Stimulated activated CD4-positive, alpha-beta T cell treated with anti-CD3 and anti-CD28 coated beads, Interleukin-12 subunit alpha, Interleukin-12 subunit beta, amount 100 ng/mL, for 24 hours (primary cell): Measurements from ENCODE around the gene MAP3K20.
"Not testable (repeated sequence)": the region's sequence is repeated elsewhere in the genome, so short reads cannot be mapped to it uniquely, and the experiment has no call there.

Source experiments
- DNase-seq, 2 experiments: peaks; one replicate each; pipeline ENCODE4 v3.0.0-alpha.2; 2020; ENCODE audit warnings: low read depth in 2 of 2

The MAP3K20 gene

DNA sequence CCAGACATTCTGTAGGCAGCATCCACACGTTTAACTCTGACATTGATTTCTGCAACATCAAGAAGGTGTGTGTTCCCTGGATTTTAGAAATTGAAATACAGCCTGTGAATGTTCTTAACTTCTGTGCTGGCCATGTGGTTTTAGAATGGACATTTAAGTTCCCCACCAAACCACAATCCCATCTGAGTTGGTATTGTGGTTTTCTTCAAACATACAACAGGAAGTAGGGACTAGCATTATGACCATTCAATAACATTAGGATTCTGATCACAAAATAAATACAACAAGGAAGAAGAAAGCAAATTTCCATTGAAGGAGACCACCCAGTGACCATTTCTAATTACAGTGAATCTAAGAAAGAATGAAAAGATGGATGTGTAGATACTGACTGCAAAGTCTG lies 51.2 kb downstream of the MAP3K20 start:
- no peak for DNase-seq

DNA sequence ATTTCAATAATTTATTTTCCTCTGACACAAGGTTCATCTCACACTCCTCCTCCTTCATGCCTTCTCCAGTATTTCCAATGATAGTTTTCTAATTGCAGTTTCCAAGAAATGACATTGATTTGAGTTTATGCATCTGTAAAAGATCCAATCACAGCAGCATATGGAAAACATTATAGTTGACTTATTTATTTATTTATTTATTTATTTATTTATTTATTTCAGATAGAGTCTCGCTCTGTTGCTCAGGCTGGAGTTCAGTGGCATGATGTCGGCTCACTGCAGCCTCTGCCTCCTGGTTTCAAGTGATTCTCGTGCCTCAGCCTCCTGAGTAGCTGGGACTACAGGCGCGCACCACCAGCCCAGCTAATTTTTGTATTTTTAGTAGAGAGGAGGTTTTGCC lies 52.5 kb downstream of the MAP3K20 start:
- not testable (repeated sequence) for DNase-seq

DNA sequence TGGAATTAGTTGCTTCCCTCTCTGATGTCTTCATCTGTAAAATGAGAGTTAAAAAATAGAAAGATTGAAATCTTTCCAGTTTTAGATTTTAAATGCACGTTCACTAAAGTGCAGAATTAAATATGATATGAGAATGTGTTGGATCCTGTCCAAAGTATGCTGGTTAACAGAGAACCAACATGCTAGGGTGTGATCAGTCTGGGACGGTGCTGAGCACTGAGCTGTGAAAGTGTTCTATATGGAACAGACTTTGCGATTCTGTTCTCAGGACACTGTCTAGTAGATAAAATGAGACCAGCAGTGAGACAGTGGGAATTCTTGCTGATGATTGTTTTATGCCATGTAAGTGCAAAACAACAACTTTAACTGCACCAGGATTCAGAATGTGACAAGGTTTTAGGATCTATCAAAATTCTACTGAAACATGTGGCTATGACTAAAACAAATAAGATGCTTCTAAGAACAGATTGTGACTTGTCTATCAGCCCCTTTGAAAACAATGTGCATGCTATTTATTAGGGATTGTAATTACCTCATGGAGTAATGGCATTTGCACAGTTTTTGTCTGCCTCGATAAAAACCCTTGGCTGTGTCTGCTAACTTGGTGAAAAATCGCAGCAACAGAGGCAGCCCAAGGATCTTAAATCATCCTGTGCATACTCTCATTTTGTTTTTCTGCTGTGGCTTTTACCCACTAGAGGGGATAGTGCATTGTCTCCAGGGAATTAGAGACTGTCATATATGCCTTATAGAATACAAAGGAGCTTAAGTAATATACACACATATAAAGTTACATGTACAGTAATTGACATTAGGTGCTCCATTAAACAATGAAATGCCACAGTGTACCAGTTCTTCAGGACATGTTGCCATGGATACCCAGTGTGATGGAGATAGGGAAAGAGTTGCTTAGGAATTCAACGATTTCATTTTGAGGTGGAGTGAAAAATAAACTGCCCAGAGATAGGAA lies 55.1 kb downstream of the MAP3K20 start:
- no peak for DNase-seq

DNA sequence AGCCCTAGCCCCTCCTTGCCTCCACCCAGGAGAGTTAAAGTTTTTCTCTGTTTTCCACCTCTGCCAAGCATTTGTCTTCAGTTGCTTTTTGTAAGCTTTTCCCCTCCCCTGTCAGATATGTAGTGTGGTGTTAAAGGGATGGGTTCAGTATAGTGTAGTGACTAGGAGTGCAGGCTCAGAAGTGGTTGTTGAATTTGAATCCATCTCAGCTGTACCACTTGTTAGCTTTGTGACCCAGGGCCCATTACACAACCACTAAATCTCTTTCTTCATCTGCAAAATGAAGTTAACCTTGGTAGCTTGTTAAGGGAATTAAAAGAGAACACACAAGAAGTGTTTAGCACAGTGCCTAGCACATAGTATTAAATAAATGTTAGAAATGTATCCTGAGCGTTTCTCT lies 56.9 kb downstream of the MAP3K20 start:
- no peak for DNase-seq

DNA sequence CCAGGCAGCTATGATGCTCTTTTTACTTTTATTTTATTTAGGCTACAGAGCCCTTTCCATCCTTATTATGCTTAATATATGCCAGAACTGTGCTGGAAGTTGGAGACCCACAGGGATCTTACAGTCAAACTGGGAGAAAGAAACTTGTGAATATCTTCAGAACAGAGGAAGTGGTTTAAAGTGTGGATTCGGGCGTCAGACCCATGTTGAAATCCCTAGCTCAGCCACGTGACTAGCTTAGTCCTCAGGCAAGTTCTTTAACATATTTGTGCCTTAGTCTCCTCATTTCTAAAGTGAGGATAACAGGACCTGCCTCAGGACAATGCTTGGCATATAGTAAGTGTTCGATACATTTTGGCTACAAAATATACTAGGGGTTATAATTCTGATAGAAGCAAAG lies 59.1 kb downstream of the MAP3K20 start:
- DNase-seq = no peak

DNA sequence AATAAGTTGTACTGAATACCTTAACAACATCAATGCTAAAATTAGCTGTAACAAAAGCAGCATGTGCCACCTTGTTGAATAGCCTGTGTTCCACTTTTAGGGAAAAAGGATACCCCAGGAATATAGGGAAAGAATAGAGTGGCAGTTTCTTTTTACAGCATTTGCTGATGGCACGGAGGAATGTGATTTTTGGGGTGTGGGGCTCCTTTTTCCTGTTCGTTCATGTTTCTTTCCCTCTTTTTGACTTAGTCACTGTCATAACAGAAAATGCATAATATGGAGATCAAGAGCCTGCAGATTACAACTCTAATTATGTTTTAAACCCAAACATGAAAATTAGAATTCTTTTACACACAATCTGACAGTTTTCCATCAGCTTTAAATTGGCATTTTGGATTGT lies 60.4 kb downstream of the MAP3K20 start:
- DNase-seq = no peak

DNA sequence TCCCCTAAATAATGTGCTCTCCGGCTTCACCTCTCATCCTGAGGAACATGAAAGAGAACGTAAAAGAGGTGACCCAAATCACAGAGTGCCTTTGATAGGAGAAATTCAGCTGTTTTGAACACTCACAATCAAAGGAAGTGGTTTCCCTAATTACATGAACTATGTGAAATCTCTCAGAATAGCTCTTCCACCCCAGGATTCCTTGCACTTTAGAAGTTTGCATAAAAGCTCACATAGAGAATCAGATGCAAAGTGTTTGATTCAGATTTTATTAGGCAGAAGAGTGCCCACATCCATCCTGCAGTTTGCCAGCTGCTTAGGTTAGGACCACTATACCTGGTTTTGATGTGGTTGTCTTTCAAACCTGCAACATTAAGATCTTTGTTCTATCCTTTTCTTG lies 61.0 kb downstream of the MAP3K20 start:
- no peak for DNase-seq

DNA sequence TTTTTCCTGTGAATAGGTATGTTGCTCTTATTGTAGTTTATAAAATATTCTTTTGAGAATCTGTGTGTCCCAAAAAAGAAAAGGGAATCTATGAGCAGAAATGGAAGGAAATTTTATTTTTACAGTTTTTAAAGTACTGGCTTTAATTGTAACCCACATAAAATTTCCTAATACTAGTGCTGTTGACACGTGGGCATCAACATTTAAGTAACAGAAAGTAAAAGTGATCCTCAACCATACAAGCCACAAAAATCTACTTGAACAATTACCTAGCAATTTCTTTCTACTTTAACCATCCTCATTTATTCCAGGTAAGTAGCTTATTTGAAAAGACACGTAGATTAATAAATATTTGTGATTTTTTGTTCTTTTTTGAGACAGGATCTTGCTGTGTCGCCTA lies 62.0 kb downstream of the MAP3K20 start:
- DNase-seq = no peak

DNA sequence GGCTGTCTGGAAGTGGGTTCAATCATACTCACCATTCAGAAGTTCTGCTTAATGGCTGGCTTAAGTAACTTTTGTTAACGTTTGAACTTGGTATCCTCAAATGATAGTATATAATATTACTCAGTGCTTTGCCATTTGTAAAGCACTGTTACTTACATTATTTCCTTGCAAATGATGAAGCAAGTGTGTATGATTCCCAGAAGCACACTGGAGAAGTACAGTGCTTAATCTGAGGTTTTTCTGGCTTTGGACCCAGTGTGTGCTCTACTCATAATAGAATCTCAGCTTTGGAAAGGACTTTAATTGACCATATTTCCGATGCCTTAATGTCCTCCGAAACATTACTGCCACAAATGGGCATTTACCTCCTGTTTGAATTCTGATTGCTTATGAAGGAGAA lies 63.3 kb downstream of the MAP3K20 start:
- no peak for DNase-seq

DNA sequence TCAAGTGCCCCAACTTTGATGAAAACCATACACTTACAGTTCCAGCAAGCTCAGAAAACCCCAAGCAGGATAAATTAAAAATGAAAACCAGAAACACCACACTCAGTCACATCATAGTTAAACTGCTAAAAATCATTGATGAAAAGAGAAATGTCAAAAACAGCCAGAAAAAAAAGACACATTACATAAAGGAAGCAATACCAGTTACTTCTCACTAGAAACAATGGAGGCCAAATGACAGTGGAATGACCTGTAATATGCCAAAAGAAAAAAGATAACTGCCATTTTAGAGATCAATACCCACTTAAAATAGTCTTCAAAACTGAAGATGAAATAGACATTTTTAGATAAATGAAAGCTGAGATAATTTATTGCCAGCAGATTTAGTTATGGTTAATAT lies 66.0 kb downstream of the MAP3K20 start:
- DNase-seq = no peak

DNA sequence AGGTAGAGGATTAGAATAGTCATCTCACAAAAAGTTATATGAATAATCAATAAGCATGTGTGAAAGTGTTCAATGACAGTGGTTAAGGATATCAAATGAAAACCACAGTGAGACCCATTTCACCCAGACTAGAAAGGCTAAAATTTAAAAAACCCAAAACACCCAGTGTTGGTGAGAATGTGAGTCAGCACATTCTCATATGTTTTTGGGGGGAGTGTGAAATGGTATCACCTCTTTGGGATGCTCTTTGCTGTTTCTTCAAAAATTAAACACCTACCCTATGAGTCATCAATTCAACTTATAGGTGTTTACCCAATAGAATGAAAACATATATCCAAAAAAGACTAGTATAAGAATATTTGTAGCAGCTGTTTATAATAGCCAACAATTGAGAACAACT lies 69.8 kb downstream of the MAP3K20 start:
- DNase-seq = no peak

DNA sequence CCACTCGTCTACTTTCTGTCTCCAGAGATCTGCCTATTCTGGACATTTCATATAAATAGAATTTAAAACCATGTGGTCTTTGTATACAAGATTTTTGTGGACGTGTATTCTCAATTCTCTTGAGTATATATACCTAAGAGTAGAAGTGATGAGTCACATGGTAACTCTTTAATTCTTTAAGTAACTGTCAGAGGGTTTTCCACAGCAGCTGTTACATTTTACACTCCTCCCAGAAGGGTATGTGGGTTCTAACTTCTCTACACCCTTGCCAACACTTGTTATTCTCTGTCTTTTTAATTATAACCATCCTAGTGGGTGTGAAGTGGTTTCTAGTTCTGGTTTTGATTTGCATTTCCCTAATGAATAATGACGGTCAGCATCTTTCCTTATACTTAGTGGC lies 70.9 kb downstream of the MAP3K20 start:
- DNase-seq = no peak

DNA sequence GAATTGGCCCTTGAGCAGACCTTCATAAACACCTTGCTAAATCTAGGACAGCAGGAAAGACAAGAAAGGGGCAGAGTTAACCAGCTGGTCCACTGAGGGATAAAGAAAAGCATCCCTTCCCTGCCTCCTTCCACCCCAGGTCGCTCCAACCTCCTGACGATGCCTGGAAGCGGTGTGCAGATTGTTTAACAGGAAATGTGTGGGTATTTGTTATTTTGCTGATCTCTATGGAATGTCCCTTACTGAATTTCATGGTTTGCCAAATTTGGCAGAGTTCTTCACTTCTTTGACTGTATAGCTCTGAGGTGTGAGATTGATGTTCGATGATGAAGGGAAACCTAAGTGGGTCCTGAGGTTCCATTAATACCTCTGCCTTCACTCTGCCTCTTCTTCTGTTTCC lies 72.9 kb downstream of the MAP3K20 start:
- no peak for DNase-seq

DNA sequence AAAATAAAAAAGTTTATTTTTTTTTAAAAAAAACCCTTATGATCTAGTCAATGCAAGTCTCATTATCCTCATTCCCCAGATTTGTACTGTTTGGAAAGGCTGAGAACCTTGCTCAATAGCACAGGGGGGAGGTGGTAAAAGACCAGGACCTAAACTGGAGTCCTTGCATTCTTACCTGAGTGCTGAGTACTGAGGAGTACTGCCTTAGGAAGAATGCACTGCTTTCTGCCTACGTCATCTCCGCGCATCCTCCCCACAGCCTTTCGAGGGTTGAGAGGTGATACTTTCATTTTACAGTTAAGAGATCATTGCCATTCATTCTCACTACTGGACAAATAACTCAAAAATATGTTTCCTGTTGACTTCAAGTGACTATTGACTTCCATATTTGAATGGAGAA lies 73.8 kb downstream of the MAP3K20 start:
- peak; percentile 8 to 37 for DNase-seq

DNA sequence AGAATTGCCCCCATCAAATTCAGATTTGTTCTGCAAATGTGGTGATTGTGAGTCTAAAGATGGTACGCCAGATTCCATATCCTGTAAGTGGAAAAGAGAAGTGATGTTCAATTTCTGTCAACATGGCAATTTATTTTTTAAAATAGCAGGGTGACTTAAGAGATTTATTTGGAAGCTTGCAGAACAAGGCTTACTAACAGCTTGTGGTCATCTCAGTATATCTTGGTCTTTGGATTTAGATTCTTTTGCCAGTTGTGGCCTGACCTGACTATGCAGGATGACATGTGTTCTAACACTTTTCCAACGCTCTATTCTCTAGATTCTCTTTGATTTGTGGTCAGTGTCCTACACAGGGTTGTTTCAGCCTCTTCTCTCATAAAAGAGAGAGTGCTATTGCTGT lies 74.4 kb downstream of the MAP3K20 start:
- DNase-seq = no peak

DNA sequence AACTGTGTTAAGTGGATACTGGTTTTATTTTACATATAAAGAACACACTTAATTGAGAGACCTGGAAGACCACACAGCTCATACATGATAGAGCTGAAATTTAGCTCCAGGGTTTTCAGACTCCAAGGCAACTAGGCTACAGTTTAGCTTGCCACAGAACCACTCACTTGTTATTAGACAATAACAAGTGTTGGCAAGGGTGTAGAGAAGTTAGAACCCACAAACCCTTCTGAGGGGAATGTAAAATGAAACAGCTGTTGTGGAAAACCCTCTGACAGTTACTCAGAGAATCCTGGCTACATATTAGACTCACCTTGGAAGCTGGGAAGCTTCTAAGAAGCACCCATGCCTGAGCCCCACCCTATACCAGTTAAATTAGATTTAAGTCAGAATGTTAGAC lies 75.3 kb downstream of the MAP3K20 start:
- DNase-seq = no peak

DNA sequence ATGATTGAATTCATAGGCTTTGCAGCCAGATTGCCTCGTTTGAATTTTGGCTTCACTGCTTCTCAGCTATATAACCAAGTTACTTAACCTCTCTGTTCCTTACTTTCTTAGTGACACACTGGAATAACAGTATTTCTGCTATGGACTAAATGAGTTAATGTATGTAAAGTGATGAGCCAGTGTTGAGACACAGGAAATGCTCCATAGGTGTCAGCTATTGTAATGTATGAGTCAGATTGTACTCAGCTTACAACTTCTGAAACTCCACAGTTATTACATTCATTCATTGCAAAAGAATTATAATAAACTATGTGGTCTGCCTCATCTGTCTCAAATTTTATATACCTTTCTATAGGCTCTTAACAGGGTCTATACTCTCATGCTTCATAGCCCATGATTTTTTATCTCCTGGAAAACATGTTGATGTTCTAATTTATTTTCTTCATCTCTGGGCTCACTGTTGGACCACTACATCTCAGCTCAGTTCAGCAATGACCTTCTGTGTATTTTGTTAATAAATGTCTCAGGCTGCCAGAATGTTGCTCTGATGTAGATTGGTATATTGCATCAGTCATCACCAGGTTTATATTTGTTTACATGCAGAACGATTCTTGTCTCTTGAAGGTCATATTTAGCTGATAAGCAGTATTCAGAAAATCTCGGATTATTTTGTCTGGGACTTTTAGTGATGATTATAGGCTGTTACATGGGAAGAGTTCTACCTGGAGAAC lies 76.2 kb downstream of the MAP3K20 start:
- DNase-seq = no peak

DNA sequence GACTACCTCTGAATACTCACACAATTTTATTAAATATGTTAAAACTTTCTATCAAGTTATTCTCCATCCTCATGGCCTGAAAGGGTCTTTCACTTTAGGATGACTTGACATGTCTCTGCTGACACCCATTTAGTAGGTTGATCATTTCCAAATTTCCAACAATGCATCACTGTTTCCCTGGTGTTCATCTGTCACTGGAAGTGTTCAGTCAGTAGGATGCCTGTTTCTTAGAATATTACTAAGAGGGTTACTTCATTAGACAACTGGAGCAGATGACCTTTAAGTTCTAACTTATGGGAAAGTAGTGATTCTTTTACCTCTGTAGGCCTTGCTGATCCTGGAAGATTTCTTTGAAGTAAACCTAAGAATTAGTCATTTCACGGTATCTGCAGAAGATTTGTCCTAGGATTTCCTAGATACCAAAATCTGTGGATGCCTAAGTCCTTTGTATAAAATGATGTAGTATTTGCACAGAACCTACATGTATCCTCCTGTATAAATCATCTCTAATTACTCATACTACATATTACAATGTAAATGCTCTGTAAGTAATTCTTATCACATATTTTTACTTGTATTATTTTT lies 77.7 kb downstream of the MAP3K20 start:
- DNase-seq = no peak

DNA sequence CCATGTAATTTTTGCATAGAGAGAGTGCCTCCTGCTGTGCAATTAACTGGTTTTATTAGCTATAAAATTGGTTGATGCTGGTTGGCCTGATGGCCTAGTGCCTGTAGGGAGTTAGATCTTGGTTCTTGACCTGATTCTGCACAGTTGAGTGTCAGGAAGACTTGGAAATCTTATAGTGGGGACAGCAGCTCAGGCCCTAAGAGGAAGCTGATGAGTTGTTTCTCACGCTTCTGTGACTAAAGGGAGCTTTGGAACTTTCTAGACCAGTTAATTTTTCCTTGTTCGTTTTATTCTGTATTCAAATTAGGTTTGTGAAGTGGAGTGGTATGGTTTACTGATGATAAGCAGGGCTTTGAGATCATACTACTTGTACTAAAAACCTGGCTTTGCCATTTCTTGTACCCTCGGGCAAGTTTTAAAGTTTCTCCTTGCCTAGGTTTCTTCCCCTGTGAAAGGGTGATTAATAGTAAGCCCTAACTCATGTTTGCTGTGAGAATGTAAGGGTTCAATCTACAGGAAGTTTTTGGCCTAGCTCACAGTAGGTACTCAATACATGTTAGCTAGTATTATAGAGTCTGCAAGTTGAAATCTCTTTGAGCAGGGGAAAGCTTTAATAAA lies 82.1 kb downstream of the MAP3K20 start:
- DNase-seq = no peak

DNA sequence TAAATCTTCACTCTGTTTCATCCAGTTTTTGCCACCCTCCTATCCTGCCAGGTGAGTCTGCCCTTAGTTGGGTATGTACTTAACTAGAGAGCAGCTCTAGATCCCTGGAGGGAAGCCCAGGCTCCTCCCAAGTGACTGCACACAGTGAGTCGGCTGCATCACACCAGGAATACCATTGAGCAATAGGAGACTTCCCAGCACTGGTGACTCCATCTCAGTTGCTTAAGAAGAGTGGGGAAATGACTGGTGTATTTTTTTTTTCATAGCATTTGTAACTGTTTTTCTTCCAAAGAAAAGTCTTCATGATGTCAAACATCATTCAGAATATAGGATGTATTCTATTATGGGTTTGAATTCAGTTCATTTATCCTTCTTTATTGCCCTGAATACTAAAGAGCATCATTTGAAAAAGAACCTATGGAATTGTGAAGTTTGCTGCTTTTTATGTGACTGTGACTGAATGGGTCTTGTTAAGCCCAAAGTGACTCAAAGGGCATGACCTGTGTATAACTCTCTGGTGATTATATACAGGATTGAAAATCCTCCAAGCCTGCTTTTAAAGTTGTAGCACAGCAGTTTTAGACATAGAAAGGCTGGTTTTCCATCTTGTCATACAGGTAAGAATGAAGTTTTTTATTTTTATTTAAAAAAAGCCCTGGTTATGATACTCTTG lies 84.3 kb downstream of the MAP3K20 start:
- DNase-seq = no peak

DNA sequence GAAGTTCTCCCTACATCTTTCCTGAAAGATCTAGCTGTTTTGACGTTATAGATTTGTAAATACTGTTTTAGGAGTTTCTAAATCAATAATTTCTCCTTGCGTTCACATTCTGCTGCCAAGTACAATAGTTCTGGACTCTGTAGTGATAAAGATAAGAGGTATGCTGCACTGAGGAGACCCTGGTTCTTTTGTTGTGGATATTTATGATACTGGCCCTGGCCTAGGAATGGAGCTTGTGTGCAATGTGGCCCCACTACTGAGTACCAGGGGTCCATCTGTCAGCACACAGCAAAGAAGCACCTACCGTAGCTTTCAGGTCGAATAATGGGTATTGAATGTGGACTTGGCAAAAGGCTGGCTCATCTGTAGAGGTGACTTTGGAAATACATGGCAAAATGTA lies 85.0 kb downstream of the MAP3K20 start:
- no peak for DNase-seq

DNA sequence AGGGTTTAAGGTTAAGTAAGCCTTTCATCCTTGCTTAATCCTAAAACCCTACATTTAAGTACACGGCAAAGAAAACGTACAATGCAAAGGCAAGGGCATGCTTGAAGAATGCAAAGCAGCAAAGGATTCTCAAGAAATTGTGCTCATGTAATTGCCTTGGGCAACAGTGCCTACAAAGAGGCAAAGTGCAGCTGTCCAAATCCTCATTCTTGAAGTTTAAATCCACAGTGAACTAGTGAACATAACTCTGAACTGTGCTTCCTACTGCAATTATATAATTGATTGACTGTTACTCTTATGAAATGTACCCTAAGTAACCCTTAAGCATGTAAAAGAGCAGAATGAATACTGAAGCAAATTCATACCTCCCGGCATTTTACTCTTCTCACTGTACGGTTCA lies 85.4 kb downstream of the MAP3K20 start:
- no peak for DNase-seq
